ENCODE measurements around the gene TMEM213. TPM values are rescaled to one million over a fixed set of nuclear protein-coding genes. Genes with fewer than 3 reads are reported as not detected.

The TMEM213 gene
- total RNA-seq, 1 experiment from 2014 or later = not detected

DNA sequence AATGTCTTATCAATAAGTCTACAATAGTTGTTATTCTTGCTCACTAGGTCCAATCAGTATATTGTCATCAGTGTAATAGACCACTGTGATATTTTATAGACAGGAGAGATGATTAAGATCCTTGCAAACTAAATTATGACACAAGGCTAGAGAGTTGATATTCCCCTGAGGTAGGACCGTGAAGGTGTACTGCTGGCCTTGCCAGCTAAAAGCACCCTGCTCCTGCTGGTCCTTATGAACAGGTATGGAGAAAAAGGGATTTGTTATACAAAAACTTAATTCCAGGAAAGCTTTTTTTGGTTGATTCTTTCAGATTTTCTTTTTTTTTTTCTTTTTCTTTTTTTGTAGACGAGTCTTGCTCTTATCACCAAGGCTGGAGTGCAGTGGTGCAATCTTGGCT is 16.8 kb upstream of the TMEM213 start:
- Histone ChIP-seq H3K4me3 (replicated peaks in 1 of 2; ENCODE audit: low read depth in 1 of 2, low read length in 2 of 2) (no peak overlapping the region), H3K27ac (ENCODE audit: low read depth, low read length) (no peak overlapping the region), H3K27me3 (ENCODE audit: insufficient read depth, low read length) (no peaks in the 10 kb centered on the region), H4K20me1 (ENCODE audit: insufficient read depth) (no peaks in the 10 kb centered on the region), H3K9me3 (ENCODE audit: control insufficient read depth in 1 of 2, insufficient read depth in 1 of 2, low read depth in 1 of 2, low read length in 2 of 2) (no peaks in the 10 kb centered on the region), H2AFZ (ENCODE audit: low read depth, low read length, poor library complexity, severe bottlenecking) (no peak overlapping the region), H3K4me2 (ENCODE audit: low read length) (no peak overlapping the region), H3K79me2 (ENCODE audit: insufficient read depth, low read length) (no peaks in the 10 kb centered on the region), H3K9ac (ENCODE audit: low read length) (no peak overlapping the region), H3K9me2 (ENCODE audit: insufficient read depth) (no peaks in the 10 kb centered on the region), H3K4me1 (ENCODE audit: control insufficient read depth in 1 of 2, insufficient read depth in 2 of 2, low read length in 2 of 2) (peaks cover 3 to 8% of the 10 kb centered on the region in 2 experiments; a peak in 3 of 4 replicates), H3K36me3 (ENCODE audit: control insufficient read depth in 1 of 2, insufficient read depth in 2 of 2, low read length in 2 of 2) (no peaks in the 10 kb centered on the region)
- intact Hi-C loops (cut with micrococcal nuclease) = no loop called here
- ChIA-PET CTCF (no interaction called here), RAD21 (ENCODE audit: low non-redundant PET in 1 of 2, low total read pairs in 2 of 2, uncharacterized antibody in 2 of 2, unreplicated experiment in 2 of 2) (no interaction called here), POLR2A (interaction anchor here (0.9 kb wide), 1 partner anchor 15 kb away, joined by 4 read pairs; no protein-coding TSS in a partner anchor)
- DNase-seq (ENCODE audit: low read depth, low spot score) (no peak), ATAC-seq (no peak)
- TF ChIP-seq, protein P1, sequence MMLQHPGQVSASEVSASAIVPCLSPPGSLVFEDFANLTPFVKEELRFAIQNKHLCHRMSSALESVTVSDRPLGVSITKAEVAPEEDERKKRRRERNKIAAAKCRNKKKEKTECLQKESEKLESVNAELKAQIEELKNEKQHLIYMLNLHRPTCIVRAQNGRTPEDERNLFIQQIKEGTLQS (IDR thresholded peaks at IDR 0.05) = no peak
- TF ChIP-seq SP1 (IDR thresholded peaks at IDR 0.05; ENCODE audit: low read depth) = no peak
- TF ChIP-seq, protein P2, sequence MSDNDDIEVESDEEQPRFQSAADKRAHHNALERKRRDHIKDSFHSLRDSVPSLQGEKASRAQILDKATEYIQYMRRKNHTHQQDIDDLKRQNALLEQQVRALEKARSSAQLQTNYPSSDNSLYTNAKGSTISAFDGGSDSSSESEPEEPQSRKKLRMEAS (IDR thresholded peaks at IDR 0.05) = no peak
- TF ChIP-seq SIN3A (IDR thresholded peaks at IDR 0.05; ENCODE audit: low read depth) = no peak
- no peak for TF ChIP-seq SRF (IDR thresholded peaks at IDR 0.05; ENCODE audit: low read depth)
- no peak for TF ChIP-seq EZH2phosphoT487 (IDR thresholded peaks at IDR 0.05; ENCODE audit: borderline replicate concordance)
- no peak for TF ChIP-seq JUND (IDR thresholded peaks at IDR 0.05)
- no peak for TF ChIP-seq ZBTB33 (IDR thresholded peaks at IDR 0.05; ENCODE audit: extremely low read depth, insufficient replicate concordance, low read length)
- TF ChIP-seq RAD21 (IDR thresholded peaks at IDR 0.05; ENCODE audit: low read depth) = no peak
- TF ChIP-seq EZH2 (IDR thresholded peaks at IDR 0.05) = no peak
- TF ChIP-seq ELF1 (IDR thresholded peaks at IDR 0.05; ENCODE audit: borderline replicate concordance, low read depth) = no peak
- no peak for TF ChIP-seq FOSL1 (IDR thresholded peaks at IDR 0.05; ENCODE audit: low read depth)
- TF ChIP-seq, protein P3, sequence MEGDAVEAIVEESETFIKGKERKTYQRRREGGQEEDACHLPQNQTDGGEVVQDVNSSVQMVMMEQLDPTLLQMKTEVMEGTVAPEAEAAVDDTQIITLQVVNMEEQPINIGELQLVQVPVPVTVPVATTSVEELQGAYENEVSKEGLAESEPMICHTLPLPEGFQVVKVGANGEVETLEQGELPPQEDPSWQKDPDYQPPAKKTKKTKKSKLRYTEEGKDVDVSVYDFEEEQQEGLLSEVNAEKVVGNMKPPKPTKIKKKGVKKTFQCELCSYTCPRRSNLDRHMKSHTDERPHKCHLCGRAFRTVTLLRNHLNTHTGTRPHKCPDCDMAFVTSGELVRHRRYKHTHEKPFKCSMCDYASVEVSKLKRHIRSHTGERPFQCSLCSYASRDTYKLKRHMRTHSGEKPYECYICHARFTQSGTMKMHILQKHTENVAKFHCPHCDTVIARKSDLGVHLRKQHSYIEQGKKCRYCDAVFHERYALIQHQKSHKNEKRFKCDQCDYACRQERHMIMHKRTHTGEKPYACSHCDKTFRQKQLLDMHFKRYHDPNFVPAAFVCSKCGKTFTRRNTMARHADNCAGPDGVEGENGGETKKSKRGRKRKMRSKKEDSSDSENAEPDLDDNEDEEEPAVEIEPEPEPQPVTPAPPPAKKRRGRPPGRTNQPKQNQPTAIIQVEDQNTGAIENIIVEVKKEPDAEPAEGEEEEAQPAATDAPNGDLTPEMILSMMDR (IDR thresholded peaks at IDR 0.05 in 2 of 3, conservative IDR thresholded peaks at IDR 0.05 in 1 of 3; ENCODE audit: borderline replicate concordance in 1 of 3, insufficient read depth in 1 of 3, low read depth in 2 of 3, low read length in 2 of 3) = no peak
- TF ChIP-seq ZNF274 (IDR thresholded peaks at IDR 0.05; ENCODE audit: low read depth, low read length) = no peak
- no peak for TF ChIP-seq CBX3 (IDR thresholded peaks at IDR 0.05; ENCODE audit: low read depth)
- TF ChIP-seq CEBPB (IDR thresholded peaks at IDR 0.05; ENCODE audit: low read depth) = no peak
- no peak for TF ChIP-seq YY1 (IDR thresholded peaks at IDR 0.05; ENCODE audit: extremely low read depth, insufficient replicate concordance, low read depth, low read length)
- TF ChIP-seq TCF7L2 (IDR thresholded peaks at IDR 0.05; ENCODE audit: borderline replicate concordance, extremely low read depth, insufficient read depth, insufficient read length) = no peak
- no TSS peak for BruUV-seq (replicated peaks)
